Measurements from ENCODE around the gene CADM4.
"Not testable (repeated sequence)": the region's sequence is repeated elsewhere in the genome, so short reads cannot be mapped to it uniquely, and the experiment has no call there.

Gene CADM4, protein sequence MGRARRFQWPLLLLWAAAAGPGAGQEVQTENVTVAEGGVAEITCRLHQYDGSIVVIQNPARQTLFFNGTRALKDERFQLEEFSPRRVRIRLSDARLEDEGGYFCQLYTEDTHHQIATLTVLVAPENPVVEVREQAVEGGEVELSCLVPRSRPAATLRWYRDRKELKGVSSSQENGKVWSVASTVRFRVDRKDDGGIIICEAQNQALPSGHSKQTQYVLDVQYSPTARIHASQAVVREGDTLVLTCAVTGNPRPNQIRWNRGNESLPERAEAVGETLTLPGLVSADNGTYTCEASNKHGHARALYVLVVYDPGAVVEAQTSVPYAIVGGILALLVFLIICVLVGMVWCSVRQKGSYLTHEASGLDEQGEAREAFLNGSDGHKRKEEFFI

DNA sequence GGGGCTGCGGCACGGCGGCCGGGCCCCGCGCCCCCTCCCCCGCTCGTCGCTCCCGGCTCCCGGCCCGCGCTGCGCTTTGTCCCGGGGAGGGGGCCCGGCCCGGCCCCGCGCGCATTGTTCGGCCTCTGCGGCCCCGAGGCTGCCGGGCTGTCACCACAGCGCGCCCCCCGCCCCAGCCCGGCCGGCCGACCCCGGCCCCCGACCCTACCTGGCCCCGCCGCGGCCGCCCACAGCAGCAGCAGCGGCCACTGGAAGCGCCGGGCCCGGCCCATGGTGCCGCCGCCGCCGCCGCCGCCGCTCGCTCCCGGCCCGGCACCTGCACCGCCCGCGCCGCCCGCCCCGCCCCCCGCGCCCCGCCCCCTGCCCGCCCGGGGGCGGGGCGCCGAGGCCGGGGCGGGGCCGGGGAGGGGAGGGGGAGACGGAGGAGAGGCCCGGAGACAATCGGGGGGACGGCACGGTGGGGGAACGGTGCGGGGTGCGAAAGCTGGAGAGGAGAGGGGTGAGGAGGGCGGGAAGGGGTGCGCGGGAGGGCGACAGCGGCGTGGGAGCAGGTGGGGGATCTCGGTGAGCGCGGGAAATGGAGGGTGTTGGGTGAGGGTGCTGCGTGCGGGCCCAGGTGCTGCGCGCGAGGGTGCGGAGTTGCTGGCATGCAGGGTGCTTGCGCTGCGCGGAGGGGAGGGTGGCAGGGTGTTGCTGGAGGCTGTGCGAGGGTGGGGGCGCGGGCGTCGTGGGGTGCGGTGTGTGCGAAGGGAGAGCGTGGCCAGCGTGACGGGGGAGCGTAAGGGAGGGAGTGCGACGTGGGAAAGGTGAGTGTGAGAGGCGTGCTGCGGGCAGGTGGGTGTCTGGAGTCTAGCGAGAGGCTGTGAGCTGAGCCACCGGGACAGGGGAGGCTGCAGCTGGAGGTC is at the start of gene CADM4:
CADM4 (minus strand) TSS at position 332 of the 905 bp plus-strand sequence; CDS start at position 272, 60 bp downstream.
- DNase-seq (ENCODE audit: low read depth in 1 of 2, low spot score in 1 of 2) = peak; percentile 32 to 38

DNA sequence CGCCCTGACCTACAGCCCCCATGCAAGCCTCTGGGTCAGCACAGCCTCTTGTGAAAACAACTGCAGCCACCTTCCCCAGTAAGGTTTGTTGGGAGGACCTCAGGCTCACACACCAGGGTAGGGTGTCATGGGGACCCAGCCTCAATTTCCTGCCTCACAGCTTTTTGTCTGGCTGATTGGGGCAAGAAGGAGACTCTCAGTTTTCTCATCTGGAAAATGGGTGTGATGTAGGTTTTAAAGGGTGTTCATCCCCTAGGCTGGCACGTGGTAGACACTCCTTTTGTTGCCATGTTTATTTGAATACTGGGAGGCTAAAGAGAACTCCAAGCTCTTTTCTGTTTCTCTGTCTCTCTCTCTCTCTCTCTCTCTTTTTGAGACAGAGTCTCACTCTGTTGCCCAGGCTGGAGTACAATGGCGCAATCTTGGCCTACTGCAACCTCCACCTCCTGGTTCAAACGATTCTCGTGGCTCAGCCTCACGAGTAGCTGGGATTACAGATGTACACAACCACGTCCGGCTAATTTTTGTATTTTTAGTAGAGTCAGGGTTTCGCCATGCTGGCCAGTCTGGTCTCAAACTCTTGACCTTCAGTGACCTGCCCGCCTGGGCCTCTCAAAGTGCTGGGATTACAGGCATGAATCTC is 48.5 kb upstream of the CADM4 start:
- DNase-seq (ENCODE audit: low read depth in 1 of 2, low spot score in 1 of 2) = no peak

DNA sequence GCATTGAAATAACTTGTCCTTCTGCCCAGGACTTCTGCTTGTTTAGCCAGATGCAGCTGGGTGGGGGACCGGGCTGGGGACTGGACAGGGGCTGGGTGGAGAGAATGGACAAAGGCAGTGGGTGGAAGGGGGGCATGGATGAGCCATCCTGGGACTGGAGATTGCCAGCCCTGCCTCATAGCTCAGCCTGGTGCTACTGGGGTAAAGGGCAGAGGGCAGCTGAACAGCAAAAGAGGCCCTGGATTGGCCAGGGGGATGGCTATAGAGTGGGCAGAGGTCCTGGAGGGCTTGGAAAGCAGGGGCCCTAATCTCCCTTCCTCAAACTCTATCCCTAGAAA is 48.0 kb upstream of the CADM4 start:
- no peak for DNase-seq (ENCODE audit: low read depth in 1 of 2, low spot score in 1 of 2)

DNA sequence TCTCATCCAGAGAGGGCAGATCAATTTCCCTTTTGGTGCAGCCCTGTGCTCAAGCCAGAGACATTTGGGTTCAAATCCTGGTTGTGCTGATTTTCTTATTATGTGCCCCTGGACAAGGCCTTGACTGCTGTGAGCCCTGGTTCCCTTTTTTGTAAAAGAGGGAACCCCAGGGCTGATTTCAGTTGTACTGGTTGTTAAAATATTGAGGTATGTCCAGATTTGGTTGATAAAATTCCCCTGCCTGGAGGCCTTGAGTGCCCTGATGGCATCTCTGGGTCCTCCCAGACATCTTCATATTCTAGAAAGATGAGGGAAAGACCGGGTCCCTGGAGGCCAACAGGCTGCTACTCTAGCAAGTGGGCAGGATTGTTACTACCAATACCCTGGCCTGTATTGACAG is 44.7 kb upstream of the CADM4 start:
- no peak for DNase-seq (ENCODE audit: low read depth in 1 of 2, low spot score in 1 of 2)

DNA sequence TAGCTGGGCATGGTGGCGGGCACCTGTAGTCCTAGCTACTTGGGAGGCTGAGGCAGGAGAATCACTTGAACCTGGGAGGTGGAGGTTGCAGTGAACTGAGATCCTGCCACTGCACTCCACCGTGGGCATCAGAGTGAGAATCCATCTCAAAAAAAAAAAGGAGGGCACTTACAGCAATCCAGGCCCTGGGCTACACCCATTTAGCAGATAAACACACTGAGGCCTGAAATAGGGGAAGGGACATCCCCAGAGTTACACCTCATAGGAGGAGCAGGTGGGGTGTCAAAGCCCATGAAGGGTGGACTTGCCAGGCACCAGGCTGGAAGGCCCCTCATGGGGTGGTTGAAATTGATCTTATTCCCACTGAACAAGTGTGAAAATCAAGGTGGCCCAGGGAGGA is 44.3 kb upstream of the CADM4 start:
- no peak for DNase-seq (ENCODE audit: low read depth in 1 of 2, low spot score in 1 of 2)

DNA sequence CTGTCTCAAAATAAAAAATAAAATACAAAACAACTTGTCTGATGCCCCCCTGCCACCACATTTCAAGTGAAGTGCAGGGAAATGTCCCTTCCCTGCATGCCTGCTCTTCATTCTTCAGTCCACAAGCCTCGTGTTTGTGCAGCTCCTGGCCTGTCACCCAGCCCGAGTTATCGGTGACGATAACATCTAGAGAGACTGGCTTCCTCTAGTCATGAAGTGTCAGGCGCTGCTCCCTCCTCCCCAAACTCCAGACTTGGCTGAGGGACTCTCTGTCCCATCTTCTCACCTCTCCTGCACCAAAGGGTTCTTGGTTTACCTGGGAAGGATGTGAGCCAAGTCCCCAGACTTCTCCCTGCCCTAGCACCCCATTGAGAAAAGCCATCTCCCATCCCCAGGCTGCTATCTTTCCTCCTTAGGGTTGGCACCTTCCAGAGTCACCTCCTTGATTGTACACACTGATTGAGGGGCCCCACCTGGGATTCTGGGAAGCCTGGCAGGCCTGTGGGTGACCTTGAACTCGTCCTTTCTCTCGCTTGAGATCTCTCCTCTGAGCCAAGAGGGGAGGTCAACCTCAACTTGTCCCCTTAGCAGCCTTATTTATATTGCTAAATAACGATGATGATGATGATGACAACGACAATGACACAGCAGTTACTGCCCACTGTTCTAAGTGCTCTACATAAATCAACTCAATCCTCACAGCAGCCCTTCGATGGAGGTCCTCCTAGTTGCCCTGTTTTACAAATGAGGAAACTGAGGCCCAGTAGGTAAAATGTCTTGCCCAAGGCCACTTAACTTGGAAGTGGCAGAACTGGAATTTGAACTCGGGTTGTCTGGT is 43.4 kb upstream of the CADM4 start:
- no peak for DNase-seq (ENCODE audit: low read depth in 1 of 2, low spot score in 1 of 2)

DNA sequence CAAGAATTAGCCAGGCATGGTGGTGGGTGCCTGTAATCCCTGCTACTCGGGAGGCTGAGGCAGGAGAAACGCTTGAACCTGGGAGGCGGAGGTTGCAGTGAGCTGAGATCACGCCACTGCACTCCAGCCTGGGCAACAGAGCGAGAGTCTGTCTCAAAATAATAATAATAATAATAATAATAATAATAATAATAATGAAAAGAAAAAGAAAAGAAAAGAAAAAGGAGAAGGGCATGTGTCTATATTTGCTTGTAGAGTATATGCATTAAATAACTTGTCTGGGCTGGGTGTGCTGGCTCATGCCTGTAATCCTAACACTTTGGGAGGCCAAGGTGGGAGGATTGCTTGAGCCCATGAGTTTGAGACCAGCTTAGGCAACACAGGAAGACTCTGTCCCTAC is 42.6 kb upstream of the CADM4 start:
- DNase-seq (ENCODE audit: low read depth in 1 of 2, low spot score in 1 of 2) = not testable (repeated sequence)

DNA sequence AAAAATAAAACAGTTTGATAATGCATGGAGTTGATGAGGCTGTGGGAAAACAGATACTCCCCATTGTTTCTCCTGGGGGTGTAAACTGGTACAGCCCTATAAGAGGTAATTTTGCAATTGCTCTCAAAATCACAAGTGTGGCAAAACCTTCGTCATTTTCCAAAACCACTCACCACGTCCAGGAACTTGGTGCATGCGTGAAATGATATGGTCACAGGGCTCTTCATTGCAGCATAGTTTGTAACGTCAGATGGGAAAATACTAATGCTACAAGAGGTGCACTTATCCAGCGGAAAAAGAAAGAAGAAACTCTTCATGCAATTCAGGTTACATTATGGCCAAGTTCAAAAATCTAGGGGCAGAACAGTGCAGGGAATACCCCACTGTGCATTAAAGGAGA is 42.2 kb upstream of the CADM4 start:
- no peak for DNase-seq (ENCODE audit: low read depth in 1 of 2, low spot score in 1 of 2)

DNA sequence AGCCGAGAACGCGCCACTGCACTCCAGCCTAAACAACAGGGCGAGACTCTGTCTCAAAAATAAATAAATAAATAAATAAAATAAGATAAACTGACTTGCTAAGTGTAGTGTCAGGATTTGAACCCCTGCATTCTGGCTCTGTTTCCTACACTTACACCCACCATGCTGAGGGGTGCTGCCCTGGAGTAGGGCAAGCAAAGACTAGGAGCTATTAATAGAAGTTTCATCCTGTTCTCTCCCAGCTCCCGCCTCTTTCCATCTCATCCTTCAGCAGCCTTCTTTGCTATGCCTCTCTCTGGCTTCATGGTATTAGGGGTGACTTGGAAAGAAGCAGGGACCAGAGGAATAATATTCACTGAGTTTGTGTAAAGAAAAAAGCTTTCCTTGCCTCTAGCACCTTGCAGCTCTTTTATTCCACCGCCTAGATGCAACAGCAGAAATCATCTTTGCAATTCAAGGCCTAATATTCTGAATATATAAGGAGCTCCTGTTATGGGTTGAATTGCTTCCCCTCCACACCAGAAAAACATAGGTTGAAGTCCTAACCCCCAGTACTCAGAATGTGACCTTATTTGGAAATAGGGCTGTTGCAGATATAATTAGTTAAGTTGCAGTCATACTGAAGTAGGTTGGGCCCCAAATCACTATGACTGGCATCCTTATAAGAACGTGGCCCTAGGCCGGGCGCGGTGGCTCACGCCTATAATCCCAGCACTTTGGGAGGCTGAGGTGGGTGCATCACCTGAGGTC is 39.0 kb upstream of the CADM4 start:
- no peak for DNase-seq (ENCODE audit: low read depth in 1 of 2, low spot score in 1 of 2)

DNA sequence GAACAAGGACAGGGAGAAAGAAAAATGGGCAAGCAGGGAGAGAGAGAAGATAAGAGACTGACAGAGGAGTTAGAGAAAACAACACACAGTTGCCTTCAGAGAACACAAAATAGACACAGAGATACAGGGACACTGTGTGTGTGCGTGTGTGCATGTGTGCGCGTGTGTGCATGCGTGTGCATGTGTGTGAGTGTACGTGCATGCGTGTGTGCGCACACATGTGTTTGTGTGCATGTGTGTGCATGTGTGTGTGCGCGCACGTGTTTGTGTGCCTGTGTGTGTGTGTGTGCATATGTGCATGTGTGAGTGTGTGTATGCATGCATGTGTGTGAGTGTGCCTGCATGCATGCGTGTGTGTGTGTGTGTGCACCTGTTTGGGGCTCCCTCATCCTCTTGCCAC is 36.3 kb upstream of the CADM4 start:
- DNase-seq (ENCODE audit: low read depth in 1 of 2, low spot score in 1 of 2) = no peak

DNA sequence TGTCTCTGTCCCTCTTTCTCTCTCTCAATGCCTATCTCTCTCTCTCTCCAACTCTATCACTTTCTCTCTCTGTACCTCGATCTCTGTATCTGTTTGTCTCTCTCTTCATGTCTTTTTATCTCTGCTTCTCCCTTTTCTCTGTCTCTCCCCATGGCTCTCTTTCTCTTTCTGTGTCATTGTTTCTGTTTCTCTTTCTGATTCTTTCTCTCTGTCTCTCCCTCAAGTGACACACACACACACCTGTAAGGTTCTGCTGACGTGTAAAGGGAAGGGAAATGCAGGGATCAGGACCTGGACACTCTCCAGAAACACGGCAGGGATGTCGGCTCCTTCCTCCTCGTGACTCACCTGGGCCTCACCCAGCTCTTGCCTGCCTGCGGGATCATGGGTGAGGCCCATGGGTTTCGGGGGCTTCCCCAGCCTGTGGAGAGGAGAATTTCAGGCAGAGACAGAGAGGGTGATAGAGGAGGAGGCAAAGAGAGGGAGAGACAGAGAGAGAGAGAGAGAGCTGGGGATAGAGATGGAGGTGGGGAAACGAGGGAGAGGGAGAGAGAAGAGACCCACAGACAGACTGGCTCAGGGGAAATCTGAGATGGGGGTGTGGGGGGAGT is 35.7 kb upstream of the CADM4 start:
- no peak for DNase-seq (ENCODE audit: low read depth in 1 of 2, low spot score in 1 of 2)

DNA sequence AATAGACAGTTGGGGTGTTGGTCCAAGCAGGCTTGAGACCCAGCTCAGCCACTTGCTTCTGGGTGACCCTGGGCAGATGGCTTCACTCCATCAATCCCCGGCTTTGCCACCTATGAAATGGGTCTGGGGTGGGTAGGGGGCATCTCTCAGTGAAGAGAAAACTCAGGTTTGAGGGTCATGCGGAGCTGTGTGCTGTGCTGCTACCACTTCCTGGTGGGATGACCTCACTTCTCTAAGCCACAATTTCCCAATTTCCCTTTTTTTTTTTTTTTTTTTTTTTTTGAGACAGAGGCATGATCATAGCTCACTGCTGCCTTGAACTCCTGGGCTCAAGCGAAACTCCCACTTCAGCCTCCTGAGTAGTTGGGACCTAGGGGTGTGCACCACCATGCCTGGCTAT is 34.9 kb upstream of the CADM4 start:
- DNase-seq (ENCODE audit: low read depth in 1 of 2, low spot score in 1 of 2) = no peak

DNA sequence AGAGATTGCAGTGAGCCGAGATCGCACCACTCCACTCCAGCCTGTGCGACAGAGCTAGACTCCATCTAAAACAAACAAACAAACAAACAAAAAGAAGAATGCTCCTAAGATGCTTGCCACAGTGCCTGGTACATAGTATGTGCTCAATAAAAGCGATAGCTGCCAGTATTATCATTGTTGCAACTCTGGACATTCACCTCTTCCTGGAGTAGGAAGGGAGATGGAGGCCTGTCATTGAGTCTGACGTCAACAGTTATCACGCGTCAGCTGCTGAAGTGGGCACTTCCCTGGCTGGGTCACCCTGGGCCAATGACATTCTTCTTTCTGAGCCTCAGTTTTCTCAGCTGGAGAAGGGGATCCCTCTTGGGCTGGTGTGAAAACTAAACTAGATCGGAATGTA is 34.5 kb upstream of the CADM4 start:
- DNase-seq (ENCODE audit: low read depth in 1 of 2, low spot score in 1 of 2) = no peak

DNA sequence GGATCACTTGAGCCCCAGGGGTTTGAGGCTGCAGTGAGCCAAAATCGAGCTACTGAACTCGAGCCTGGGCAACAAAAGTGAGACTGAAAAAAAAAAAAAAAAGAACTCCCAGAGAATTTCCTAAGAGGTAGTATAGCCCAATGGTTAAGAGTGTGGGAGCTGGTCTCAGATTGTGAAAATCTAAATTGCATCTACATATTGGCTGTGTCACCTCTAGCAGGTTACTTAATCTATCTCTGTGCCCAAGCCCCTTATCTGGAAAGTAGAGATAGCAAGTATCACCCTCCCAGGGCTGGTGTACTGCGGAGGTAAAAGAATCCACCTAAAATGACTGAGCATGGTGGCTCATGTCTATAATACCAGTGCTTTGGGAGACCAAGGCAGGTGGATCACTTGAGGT is 34.0 kb upstream of the CADM4 start:
- no peak for DNase-seq (ENCODE audit: low read depth in 1 of 2, low spot score in 1 of 2)

DNA sequence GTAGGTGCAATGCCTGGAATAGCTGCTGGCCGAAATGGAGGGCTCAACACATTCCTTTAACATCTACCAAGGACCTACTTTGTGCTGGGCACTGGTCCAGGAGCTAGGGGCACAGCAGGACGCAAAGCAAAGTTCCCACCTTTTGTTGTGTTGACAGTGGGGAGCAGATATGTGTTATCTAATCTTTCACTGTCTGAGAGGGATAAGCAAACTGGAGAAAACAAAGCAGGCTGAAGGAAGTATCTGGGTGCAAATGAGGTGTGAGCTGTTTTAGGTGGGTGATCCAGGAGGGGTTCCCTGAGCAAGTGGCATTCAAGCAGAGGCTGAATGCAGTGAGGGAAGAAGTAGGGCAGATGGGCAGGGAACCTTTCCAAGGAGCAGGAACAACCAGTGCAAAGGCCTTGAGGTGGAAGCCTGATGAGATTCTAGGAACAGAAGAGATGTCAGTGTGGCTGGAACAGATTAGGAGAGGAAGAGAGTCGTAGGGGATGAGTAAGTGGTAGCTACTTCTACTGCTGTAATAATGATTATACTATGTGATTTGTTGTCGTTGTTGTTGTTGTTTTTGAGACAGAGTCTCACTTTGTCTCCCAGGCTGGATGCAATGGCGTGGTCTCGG is 32.5 kb upstream of the CADM4 start:
- DNase-seq (ENCODE audit: low read depth in 1 of 2, low spot score in 1 of 2) = no peak

DNA sequence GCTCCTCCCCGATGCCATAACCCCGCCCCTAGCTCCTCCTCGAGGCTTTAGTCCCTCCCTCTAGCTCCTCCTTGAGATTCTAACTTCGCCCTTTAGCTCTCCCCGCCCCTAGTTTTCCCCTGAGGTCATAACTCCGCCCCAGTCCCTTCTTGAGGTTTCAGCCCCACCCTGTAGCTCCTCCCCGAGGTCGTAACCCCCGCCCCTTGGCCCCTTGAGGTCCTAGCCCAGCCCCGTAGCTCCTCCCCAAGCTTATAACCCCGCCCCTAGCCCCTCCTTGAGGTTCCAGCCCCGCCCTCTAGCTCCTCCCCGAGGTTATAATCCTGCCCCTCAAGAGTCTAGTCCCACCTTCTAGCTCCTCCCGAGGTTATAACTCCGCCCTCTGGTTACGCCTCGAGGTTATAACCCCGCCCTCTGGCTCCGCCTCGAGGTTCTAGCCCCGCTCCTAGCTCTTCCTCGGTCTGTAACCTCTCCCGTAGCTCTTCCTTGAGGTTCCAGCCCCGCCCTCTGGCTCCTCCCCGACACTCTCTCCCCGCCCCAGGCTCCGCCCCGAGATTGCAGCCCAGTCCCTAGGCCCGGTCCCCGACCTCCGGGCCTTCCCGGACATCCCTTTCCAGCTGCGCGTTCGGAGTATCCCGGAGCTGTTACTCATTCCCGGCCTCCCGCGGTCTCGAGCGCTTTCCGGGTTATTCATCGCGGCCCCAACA is 28.9 kb upstream of the CADM4 start:
- peak; percentile 90 to 91 for DNase-seq (ENCODE audit: low read depth in 1 of 2, low spot score in 1 of 2)

DNA sequence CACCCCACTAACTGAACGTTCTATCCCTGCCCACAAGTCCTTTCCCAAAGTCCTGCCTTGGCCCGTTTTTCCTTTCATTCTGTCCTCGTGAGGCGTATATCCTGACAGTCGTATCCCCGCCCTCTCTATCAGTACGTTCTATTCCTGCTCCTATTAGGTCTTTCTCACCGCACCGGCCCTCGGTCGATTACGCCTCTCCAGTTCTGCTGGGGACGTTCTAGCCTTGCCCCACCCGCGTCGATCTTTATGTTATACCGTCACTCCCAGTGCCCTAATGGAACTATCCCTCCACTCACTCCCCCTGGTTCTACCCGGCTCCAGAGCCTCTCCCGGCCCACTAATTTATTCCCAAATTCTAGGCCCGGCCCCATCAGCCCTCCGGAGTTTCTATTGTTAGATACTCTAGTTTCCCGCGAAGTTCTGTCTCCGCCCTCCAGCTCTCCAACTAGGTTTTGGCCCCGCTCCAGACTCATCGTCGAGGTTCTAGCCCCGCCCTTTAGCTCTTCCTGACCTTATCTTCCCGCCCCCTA is 28.3 kb upstream of the CADM4 start:
- no peak for DNase-seq (ENCODE audit: low read depth in 1 of 2, low spot score in 1 of 2)

DNA sequence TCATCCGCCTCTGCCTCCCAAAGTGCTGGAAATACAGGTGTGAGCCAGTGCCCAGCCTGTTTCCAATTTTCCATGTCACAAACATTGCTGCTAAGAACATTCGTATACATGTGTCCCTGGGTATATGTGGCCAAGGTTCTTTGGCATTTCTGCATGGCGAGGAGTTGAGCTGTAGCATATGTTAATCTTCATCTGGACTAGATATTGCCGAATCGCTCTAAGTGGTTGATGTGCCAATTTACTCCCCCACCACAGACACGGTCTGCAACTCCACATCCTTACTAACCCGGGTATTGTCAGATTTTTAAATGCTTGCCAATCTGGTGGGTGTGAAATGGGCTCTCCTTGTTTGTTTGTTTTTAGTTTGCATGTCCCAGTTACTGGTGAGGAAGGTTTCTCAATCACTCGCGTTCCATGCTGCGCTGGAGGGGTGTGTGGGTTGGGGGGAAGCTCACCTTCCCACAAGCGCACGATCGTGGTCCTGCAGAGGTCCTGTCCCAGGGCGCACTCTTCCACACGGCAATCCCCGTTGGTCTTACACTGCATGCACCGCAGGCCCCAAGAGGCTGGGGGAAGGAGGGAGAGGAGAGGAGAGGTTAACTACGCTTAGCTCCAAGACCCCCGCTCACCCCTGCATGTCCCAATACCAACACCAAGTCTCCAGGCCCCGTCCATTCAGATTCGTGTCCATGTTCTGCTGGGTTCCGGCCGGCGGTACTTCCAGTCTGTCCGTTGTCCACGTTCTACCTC is 27.7 kb upstream of the CADM4 start:
- DNase-seq (ENCODE audit: low read depth in 1 of 2, low spot score in 1 of 2) = no peak
